PC-3 (cell line): ENCODE results near the gene TMEM207.

Source experiments
- EZH2 ChIP-seq: fragments of 300-600 bp; sonication (generic); IDR thresholded peaks from one replicate; pipeline ENCODE4 v1.6.1; 2017; ENCODE audit warnings: antibody characterized with exemption, mild to moderate bottlenecking, low read length; ENCODE audit not compliant: unreplicated experiment
- TF ChIP-seq, protein P1 (sequence below): fragments of 300-600 bp; sonication (generic); conservative IDR thresholded peaks from 2 replicates; pipeline ENCODE4 v1.5.1; 2017; ENCODE audit warnings: antibody characterized with exemption, low read depth, mild to moderate bottlenecking, low read length

DNA sequence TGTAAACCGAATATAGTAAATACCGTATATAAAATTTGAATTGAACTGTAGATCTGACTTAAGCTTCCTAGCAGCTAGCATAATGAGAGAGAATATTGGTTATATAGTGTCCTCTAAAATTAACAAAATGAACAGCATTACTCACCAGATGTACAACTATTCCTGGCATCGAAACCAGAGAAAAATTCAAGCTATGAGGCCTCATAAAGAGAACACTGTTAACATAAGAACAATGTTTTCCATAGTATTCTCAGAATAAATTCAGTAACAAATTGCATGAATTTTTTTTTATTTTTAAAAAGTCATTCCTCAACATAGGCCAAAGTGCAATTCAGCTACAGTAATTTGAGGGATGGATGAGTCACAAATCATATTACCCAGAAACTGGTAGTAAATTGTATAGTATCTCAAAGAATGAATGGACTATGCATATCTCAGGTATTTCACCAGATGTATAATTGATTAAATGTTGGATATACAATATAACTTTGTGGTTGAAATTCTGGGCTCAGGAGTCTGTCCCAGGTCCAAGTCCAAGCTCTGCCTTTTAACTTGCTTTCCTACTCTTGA, 5.0 kb downstream of the TMEM207 start:
- TF ChIP-seq, protein P1, sequence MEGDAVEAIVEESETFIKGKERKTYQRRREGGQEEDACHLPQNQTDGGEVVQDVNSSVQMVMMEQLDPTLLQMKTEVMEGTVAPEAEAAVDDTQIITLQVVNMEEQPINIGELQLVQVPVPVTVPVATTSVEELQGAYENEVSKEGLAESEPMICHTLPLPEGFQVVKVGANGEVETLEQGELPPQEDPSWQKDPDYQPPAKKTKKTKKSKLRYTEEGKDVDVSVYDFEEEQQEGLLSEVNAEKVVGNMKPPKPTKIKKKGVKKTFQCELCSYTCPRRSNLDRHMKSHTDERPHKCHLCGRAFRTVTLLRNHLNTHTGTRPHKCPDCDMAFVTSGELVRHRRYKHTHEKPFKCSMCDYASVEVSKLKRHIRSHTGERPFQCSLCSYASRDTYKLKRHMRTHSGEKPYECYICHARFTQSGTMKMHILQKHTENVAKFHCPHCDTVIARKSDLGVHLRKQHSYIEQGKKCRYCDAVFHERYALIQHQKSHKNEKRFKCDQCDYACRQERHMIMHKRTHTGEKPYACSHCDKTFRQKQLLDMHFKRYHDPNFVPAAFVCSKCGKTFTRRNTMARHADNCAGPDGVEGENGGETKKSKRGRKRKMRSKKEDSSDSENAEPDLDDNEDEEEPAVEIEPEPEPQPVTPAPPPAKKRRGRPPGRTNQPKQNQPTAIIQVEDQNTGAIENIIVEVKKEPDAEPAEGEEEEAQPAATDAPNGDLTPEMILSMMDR: no peak
- TF ChIP-seq EZH2: no peak
